Right cardiac atrium (tissue), 5 donors: ENCODE data around the gene SNAP29. TPM values are rescaled to one million over a fixed set of nuclear protein-coding genes. Genes with fewer than 3 reads are reported as not detected.
"Not testable (repeated sequence)": the region's sequence is repeated elsewhere in the genome, so short reads cannot be mapped to it uniquely, and the experiment has no call there.

Experiments used
- ATAC-seq, 2 donors: fragments of 200-7000 bp; cut with Tn5 transposase; one replicate each; pipeline versions ENCODE4 v1.8.0 to v1.9.1; 2020; ENCODE audit warnings: moderate library complexity in 2 of 2, mild to moderate bottlenecking in 1 of 2
- DNase-seq, 3 donors: peaks; one replicate each; pipeline ENCODE4 v3.0.0-alpha.2; 2020
- H3K27ac ChIP-seq: one replicate; pipeline ENCODE4 v1.5.1; 2013; ENCODE audit warnings: mild to moderate bottlenecking, low read length, control low read depth, moderate library complexity
- H3K27me3 ChIP-seq: one replicate; pipeline ENCODE4 v1.6.1; 2013; ENCODE audit not compliant: control insufficient read depth, insufficient read depth
- H3K4me1 ChIP-seq: one replicate; pipeline ENCODE4 v1.6.1; 2013; ENCODE audit warnings: low read length; ENCODE audit not compliant: control insufficient read depth, insufficient read depth
- H3K4me3 ChIP-seq: one replicate; pipeline ENCODE4 v1.5.1; 2013; ENCODE audit warnings: low read length, control low read depth
- H3K9me3 ChIP-seq: one replicate; pipeline ENCODE4 v1.6.1; 2013; ENCODE audit warnings: low read length; ENCODE audit not compliant: control insufficient read depth
- WGBS: extraction: QIAGEN DNeasy Blood & Tissue Kit; methylation state at CpG from one replicate; pipeline ENCODE4 v1.1.7; 2013; 5-methylcytosine and 5-hydroxymethylcytosine counted together
- intact Hi-C, 4 donors: fragments of 100-400 bp; cut with DNase I; formaldehyde crosslinking; loops; one replicate each; pipeline versions ENCODE4 v1.11.0 to v1.14.0; 2022 to 2023
- polyA plus RNA-seq: library from polyadenylated mRNA; stranded (reverse); fragments of 200-250 nt; gene quantifications from one replicate; pipeline ENCODE4 v1.2.3, GENCODE V29; 2013
- total RNA-seq, 4 donors: library from RNA; stranded (reverse); fragmentation: NEBNext Ultra II Directional; extraction: Animal tissue kit (Norgen Biotek cat#: 25700); gene quantifications; one replicate each; pipeline ENCODE4 v1.2.1, GENCODE V29; 2021
- donor health status: healthy with polysubstance abuse.
- donor health status: DM: no; HTN: yes; CAD: no.
- donor health status: DM: no; HTN: no; CAD: no.
- donor health status: DM: no; HTN: yes; CAD: no; lungs with severe emphysema.
- donor health status: DM: yes; HTN: yes; CAD: no.

Gene SNAP29
- total and polyA plus RNA-seq, 5 donors, result 18.8 to 27.8 (median 26.1) TPM

DNA sequence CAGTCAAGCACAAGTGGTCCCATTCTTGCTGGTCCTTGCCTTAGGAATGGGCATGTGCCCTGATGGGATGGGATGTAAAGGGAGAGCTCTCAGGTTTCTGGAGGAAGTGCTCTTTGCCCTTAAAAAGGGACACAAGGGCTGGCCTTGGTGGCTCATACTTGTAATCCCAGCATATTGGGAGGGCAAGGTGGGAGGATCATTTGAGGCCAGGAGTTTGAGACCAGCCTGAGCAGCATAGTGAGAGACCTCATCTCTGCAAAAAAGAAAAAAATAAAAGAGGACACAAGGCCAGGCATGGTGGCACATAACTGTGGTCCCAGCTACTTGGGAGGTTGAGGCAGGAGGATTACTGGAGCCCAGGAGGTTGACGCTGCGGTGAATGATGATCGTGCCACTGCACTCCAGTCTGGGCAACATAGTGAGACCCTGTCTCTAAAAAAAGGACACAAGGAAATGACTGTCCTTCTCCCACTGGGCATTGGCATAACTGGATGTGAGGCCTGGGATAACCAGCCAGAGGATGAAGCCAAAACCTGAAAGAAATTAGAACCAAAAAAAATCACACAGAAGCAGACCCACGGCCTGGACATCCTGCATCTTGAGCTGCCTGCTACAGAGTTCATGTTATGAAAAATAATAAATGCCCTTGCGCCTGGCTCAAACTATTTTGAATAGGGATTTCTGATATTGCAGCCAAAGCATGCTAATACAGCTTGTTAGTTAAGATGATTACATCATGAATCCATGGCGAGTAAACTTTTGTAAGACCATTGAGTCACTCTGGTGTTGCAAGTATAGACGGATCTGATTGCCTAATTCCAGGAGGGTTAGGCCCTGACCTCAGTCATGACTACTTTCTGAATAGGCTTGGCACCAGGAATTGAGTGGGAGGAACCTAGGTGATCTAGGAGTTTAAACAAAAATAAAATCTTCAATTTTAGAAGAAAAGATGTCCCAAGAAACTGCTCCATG lies 45.5 kb downstream of the SNAP29 start:
- intact Hi-C loops, result loop anchor here in 1 of 4 donors (10.0 kb wide), 1 partner anchor 61 kb away; the partner anchor contains the start of gene AIFM3
- Histone ChIP-seq H3K4me3 (no peak overlapping the region), H3K27ac (no peak overlapping the region), H3K4me1 (no peaks in the 10 kb centered on the region), H3K9me3 (no peaks in the 10 kb centered on the region), H3K27me3 (no peaks in the 10 kb centered on the region)
- 79% methylated on average over 7 of the region's 7 CpGs for WGBS
- ATAC-seq (peak in 1 of 2 donors; percentile 85), DNase-seq (no peak)

DNA sequence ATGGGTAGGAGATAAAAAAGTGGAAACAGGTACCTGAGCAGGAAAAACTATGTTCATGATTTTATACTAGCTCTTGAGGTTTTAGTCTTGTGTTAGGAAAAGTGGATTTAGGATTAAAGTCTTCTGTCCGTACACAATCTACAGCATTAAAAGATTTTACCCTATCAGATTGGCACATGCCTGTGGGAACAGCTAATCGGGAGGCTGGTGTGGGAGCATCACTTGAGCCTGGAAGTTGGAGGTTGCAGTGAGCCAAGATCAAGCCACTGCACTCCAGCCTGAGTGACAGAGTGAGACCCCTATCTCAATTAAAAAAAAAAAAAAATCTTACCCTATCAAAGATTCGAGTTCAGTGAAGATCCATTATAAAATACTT lies 46.2 kb downstream of the SNAP29 start:
- Histone ChIP-seq H3K4me1 (no peaks in the 10 kb centered on the region), H3K9me3 (no peaks in the 10 kb centered on the region), H3K27ac (no peak overlapping the region), H3K27me3 (no peaks in the 10 kb centered on the region), H3K4me3 (no peak overlapping the region)
- 52% methylated on average over 3 of the region's 3 CpGs for WGBS
- intact Hi-C loops, result loop anchor here in 1 of 4 donors (10.0 kb wide), 1 partner anchor 60 kb away; the partner anchor contains the start of gene AIFM3
- no peak for DNase-seq
- no peak for ATAC-seq

DNA sequence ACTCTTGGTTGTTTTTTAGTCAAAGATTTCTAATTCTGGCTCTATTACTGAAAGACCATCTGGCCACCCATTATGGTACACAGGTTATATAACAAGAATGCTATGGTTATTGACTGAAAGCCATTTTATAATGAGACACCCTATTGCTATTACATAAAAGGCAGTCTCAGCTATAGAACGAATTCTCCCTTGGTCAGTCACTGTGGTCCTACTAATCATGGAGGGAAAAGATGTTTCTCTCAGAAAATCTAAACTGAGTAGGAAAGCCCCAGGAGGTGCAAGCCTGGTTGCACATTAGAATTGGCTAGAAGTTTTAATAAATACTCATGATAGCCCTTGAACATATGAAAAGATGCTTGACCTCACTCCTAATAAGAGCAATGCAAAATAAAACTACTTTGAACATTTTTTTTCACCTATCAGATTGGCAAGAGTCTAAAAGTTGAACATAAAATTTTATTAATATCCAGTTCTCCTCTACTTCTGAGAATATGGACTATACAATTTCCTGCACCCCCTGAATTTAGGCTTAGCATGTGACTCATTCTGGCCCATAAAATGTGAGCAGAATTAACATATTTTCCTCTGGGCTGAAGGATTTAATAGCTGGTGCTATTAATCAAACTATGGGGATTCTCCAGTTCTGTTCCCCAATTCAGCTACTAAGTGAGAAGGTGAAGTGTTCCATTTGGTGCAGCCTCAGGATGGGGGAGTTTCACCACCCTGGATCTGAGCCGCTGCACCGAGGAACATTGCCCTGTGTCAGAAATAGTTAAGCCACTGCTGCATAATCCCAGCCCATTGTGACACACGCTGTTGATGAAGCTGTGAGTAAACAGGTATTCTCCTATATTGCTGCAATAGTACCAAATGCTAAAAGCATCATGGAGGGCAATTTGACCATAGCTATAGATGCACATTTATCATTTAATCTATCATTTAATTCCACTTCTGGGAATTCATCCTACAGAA lies 46.9 kb downstream of the SNAP29 start:
- 62% methylated on average over 4 of the region's 4 CpGs for WGBS
- no peaks in the 10 kb centered on the region for H3K27me3 ChIP-seq
- ATAC-seq, result no peak

DNA sequence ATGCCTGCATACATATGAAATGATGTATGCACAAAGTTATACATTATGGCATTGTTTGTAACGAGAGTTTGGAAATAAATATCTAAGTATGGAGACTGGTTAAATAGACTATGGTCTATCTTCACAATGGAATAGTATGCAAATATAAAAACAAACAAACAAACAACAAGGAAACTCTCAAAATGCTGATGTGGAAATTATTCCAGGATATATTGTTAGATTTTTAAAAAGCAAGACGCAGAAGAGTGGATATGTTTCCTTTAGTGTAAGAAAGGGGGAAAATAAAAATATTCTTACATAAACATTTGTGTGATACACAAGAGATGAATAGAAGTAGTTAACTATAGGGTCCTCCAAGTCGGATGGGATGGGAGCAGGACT lies 47.6 kb downstream of the SNAP29 start:
- no peak for ATAC-seq
- H3K27ac ChIP-seq, result no peak overlapping the region
- DNase-seq, result no peak
- intact Hi-C loops, result loop anchor here in 1 of 4 donors (10.0 kb wide), 1 partner anchor 58 kb away; the partner anchor contains the start of gene AIFM3
- no peaks in the 10 kb centered on the region for H3K4me1 ChIP-seq
- H3K27me3 ChIP-seq, result no peaks in the 10 kb centered on the region
- 78% methylated on average over 3 of the region's 3 CpGs for WGBS
- H3K9me3 ChIP-seq, result no peaks in the 10 kb centered on the region
- no peak overlapping the region for H3K4me3 ChIP-seq

More for the DNA sequence above, 46.9 kb downstream of the SNAP29 start:
- no peaks in the 10 kb centered on the region for H3K4me1 ChIP-seq
- no peak for DNase-seq
- H3K27ac ChIP-seq, result no peak overlapping the region
- intact Hi-C loops, result loop anchor here in 1 of 4 donors (10.0 kb wide), 1 partner anchor 59 kb away; the partner anchor contains the start of gene AIFM3
- no peaks in the 10 kb centered on the region for H3K9me3 ChIP-seq
- H3K4me3 ChIP-seq, result no peak overlapping the region

DNA sequence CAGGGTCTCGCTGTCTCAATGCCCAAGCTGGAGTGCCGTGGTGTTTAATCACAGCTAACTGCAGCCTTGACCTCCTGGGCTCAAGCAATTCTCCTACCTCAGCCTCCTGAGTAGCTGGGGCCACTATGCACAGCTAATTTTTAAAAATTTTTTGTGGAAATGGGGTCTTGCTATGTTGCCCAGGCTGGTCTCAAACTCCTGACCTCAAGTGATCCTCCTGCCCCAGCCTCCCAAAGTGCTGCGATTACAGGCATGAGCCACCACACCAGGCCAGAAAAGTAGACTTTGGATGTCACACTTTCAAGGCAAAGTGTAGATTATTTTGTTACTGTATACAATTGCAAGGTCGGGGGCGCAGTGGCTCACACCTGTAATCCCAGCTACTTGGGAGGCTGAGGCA lies 49.9 kb downstream of the SNAP29 start:
- DNase-seq, H3K4me3 ChIP-seq, H3K27me3 ChIP-seq, ATAC-seq, H3K4me1 ChIP-seq, H3K9me3 ChIP-seq, H3K27ac ChIP-seq: not testable (repeated sequence)
- 93% methylated on average over 5 of the region's 5 CpGs for WGBS
- intact Hi-C loops, result loop anchor here in 1 of 4 donors (10.0 kb wide), 1 partner anchor 56 kb away; the partner anchor contains the start of gene AIFM3

DNA sequence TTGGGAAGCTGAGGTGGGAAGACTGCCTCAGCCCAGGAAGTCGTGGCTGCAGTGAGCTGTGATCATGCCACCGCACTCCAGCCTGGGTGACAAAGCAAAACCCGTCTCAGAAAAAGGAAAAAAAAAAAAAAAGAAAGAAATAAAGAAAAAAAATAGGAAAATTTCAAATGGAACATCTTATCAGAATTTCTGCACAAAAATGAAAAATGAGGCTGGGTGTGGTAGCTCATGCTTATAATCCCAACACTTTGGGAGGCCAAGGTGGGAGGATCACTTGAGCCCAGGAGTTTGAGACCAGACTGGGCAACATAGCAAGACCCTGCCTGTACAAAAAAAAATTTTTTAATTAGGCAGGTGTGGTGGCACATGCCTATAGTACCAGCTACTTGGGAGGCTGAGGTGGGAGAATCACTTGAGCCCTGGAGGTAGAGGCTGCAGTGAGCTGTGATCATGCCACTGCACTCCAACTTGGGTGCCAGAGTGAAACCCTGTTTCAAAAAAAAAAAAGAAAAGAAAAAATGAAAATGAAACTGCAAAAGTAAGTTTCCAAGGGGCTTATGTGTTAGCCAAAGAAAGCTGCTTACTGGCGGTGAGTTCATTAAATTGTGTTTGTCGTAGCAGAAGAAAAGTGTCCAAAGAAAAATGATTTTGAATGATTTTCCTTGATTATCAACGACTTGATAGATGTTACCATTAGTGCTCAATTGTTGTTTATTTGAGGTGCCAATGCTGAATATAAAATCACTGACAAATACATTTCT lies 50.9 kb downstream of the SNAP29 start:
- no peak for ATAC-seq

DNA sequence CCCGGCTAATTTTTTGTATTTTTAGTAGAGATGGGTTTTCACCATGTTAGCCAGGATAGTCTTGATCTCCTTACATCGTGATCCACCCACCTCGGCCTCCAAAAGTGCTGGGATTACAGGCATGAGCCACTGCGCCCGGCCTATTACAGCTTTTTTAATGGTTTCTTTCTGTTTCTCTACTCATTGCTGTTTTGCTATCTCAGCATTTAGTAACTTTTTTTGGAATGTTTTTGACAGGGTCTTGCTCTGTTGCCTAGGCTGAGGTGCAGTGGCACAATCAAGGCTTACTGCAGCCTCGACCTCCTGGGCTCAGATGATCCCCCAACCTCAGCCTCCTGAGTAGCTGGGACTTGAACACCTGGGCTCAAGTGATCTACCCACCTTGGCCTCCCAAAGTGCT lies 53.7 kb downstream of the SNAP29 start:
- H3K27ac ChIP-seq, result no peak overlapping the region
- H3K4me1 ChIP-seq, result no peaks in the 10 kb centered on the region
- H3K4me3 ChIP-seq, result no peak overlapping the region
- H3K27me3 ChIP-seq, result no peaks in the 10 kb centered on the region
- 89% methylated on average over 6 of the region's 6 CpGs for WGBS
- H3K9me3 ChIP-seq, result no peaks in the 10 kb centered on the region
- no peak for ATAC-seq
- DNase-seq, result no peak
- intact Hi-C loops, result no loop called here

More for the DNA sequence above, 50.9 kb downstream of the SNAP29 start:
- no peak overlapping the region for H3K4me3 ChIP-seq
- intact Hi-C loops, result loop anchor here in 1 of 4 donors (10.0 kb wide), 1 partner anchor 55 kb away; the partner anchor contains the start of gene AIFM3
- no peaks in the 10 kb centered on the region for H3K9me3 ChIP-seq
- 71% methylated on average over 6 of the region's 6 CpGs for WGBS
- H3K4me1 ChIP-seq, result no peaks in the 10 kb centered on the region
- no peaks in the 10 kb centered on the region for H3K27me3 ChIP-seq
- H3K27ac ChIP-seq, result no peak overlapping the region
- no peak for DNase-seq

DNA sequence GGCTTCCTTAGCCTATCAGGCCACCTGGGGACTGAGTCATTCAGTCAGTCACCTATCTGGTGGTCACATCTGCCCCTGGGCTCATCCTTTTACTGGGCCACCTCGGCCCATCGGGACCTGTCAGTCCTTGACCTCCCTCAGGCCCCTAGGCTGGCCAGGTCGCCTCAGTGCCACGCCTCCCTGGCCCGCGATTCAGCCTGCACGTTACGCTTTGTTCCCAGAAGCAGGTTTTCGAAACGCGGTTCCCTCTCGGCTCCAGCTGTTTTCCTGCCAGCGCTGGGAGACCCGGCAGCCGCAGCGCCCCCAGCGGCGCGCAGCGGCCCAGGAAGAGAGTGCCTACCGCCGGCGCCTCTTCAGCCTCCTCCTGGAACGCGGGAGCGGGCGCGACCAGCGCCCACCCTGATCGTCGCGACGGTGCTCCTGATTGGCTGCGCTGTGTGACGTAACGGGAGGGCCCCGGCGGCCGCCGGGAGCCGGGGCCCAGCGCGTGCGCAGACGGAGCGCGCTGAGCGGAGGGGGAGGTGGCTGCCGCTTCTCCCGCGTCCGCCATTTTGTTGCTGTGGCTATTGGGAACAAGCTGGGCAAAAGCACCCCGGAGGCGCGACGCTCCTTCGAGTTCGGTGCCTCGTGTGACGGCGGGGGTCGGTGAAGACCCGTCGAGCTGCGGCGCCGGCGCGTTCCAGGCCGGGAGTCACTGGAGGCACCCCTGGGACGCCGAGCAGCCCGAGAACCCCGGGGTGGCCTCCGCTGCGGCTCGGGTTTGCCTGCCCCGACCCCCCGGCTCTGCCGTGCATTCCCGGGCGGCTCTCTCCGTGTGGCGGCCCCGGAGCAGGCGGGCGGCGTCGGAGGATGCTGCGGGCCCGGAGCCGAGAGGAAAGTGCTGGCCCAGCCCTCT lies 58.4 kb downstream of the SNAP29 start, which contains the start of gene CRKL:
CRKL (plus strand) TSS at position 492 of the 895 bp plus-strand sequence. CDS start 528 bp downstream, outside the sequence.
- H3K4me3 ChIP-seq, result peak within 1 kb of the TSS; percentile 88
- peak within 1 kb of the TSS; percentile 93 for H3K27ac ChIP-seq
- whole genome bisulfite sequencing, result under 1% methylated on average over 92 of the region's 92 CpGs
- ATAC-seq (peak; percentile 100), DNase-seq (peak; percentile 98 to 99 (median 99))
- intact Hi-C loops, result loop anchor here in 1 of 4 donors (5.0 kb wide), 1 partner anchor 65 kb away; the partner anchor contains the start of gene LZTR1
- H3K27me3 ChIP-seq, result no peaks in the 10 kb centered on the region
- H3K4me1 ChIP-seq, result peaks cover 6% of the 10 kb centered on the region
- H3K9me3 ChIP-seq, result no peaks in the 10 kb centered on the region

DNA sequence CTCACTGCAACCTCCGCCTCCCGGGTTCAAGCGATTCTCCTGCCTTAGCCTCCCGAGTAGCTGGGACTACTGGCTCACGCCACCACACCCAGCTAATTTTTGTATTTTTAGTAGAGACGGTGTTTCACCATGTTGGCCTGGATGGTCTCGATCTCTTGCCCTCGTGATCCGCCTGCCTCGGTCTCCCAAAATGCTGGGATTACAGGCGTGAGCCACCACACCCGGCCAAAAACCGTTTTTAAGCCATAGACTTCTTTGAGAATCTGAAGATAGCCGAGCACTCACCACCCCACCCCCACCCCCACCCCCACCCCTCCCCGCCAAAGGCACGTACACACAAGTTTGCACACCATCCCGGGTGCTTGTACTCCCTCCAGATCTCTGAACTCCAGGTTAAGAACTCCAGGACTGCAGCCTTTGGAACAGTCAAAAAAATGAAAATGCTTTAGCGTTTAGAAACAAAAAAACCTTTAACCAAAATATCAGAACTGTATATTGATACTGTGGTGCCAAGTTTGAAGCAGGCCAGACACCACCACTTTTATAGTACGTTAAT lies 59.9 kb downstream of the SNAP29 start:
- Histone ChIP-seq H3K9me3 (no peaks in the 10 kb centered on the region), H3K4me1 (peaks cover 10% of the 10 kb centered on the region), H3K4me3 (peak overlapping the region; percentile 88), H3K27ac (no peak overlapping the region), H3K27me3 (no peaks in the 10 kb centered on the region)
- DNase-seq (no peak), ATAC-seq (no peak)
- 2% methylated on average over 19 of the region's 19 CpGs for WGBS
- intact Hi-C loops, result loop anchor here in 1 of 4 donors (5.0 kb wide), 1 partner anchor 64 kb away; the partner anchor contains the start of gene LZTR1
